ACC112 (cell line): ENCODE data around the gene EPHA3.

Experiments
- H2AFZ ChIP-seq: fragments of 200-600 bp; sonication (generic); one replicate; pipeline ENCODE4 v1.6.0; 2017; ENCODE audit warnings: antibody characterized with exemption, low read length; ENCODE audit not compliant: unreplicated experiment
- H3K27ac ChIP-seq: fragments of 200-600 bp; sonication (generic); 2 replicates; pipeline ENCODE4 v1.5.1; 2014; ENCODE audit warnings: low read depth, mild to moderate bottlenecking, antibody characterized with exemption, low read length, moderate library complexity
- H3K27me3 ChIP-seq: fragments of 200-600 bp; sonication (generic); 2 replicates; pipeline ENCODE4 v1.6.1; 2014; ENCODE audit warnings: mild to moderate bottlenecking, antibody characterized with exemption, low read length, moderate library complexity, mixed read lengths; ENCODE audit not compliant: insufficient read depth
- H3K36me3 ChIP-seq: fragments of 200-600 bp; sonication (generic); 2 replicates; pipeline ENCODE4 v1.6.1; 2016; ENCODE audit warnings: mild to moderate bottlenecking, antibody characterized with exemption, low read length, moderate library complexity, mixed read lengths; ENCODE audit not compliant: insufficient read depth
- H3K4me1 ChIP-seq: fragments of 200-600 bp; sonication (generic); one replicate; pipeline ENCODE4 v1.6.1; 2016; ENCODE audit warnings: low read length, mixed read lengths; ENCODE audit not compliant: insufficient read depth, unreplicated experiment, control insufficient read depth
- H3K4me3 ChIP-seq: fragments of 200-600 bp; sonication (generic); 2 replicates; pipeline ENCODE4 v1.5.1; 2014; ENCODE audit warnings: mild to moderate bottlenecking, low read depth, low read length
- H3K79me2 ChIP-seq: fragments of 200-600 bp; sonication (generic); one replicate; pipeline ENCODE4 v1.6.0; 2016; ENCODE audit warnings: low read length; ENCODE audit not compliant: control insufficient read depth, unreplicated experiment, insufficient read depth

EPHA3 gene

DNA sequence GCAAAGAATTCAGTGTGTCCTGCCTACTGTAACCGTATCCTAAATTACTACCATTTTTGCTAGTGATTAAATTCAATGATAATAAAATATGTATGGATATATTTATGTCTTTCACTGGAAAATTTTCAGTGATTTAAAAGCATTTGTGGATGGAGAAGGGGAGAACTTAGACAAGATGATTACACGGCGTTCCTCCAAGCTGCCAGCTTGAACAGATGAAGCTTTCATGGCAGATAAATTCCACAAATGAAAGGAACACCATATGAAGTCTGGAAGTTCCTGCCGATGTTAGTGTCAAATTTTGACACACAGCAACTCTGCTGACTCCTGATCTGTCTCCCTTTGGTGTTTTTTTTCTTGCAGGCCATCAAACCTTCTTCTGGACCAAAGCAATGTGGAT, 364.7 kb downstream of the EPHA3 start:
- Histone ChIP-seq H3K79me2 (no peaks in the 10 kb centered on the region), H3K4me3 (no peak overlapping the region), H3K27ac (no peak overlapping the region), H3K4me1 (no peaks in the 10 kb centered on the region), H3K27me3 (no peaks in the 10 kb centered on the region), H3K36me3 (no peaks in the 10 kb centered on the region), H2AFZ (no peak overlapping the region)

DNA sequence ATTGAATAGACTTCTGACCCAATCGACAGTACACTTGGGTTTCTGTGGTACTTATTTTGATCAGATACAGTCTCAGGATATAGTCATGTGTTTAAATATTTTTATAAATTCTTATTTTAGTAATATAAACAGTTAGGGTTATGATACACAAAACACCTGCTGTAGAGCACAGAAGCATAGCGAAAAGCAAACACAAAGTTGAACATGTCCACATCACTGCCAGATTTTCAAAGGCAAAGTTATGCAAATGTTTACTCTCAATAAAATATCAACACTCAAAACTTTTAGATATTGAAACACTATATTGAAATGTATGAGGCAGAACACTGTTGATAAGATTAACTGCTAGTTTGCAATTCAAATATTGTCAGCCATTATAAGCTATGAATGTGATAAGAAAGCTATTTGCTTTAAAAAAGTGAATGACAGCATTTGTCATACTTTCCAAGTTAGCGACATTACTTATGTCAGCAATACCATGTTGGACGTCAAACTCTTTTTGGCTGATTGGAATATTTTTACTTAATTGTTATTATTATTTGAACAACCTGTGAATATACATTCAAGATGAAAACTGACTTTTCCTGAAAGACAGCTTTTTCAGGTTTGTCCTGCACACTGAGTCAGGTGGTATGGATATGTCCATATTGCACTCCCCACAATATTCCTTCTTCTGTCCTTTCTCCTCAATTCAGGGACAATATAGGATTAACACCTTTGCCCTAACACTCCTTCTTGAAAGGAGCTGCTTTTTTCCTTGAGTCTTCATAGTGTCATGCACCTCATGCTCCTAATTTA, 367.1 kb downstream of the EPHA3 start:
- no peak overlapping the region for H3K27ac ChIP-seq

DNA sequence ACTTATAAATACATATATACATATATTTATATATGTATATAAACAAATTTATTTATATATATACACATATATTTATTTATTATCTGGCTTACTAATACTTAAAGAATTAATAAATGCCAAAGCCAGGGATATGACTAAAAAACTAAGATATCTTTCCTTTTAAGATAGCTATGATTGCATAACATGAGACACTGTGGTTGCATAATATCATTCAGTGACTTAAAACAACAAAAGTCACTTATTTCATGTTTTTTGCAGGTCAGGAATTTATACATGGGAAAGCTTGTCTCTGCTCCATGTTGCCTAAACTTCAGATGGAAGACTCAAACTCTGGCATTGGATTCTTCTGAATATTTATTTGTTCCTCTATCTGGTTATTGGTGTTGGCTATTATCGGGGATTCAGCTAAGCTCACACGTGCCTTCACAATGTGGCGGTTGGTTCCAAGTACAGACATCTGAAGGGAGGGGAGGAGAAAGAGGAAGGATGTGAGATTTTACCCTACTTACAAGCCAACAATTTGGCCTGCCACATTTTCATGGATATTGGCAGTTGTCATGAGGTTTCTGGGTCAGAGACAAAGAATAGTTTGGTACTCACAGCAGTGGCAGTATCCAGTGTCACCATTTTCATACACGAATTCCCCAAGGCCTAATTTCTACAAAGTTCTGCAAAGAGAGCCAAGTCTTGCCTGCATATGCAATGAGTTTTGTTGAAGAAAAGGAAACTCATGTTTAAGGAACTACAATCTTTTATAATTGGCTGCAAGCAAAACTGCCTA, 381.6 kb downstream of the EPHA3 start:
- Histone ChIP-seq H3K27me3 (no peaks in the 10 kb centered on the region), H3K4me1 (peaks cover 8% of the 10 kb centered on the region), H3K79me2 (no peaks in the 10 kb centered on the region), H3K36me3 (peaks cover 4% of the 10 kb centered on the region; the same call in 1 of the 2 replicates), H3K27ac (no peak overlapping the region), H2AFZ (no peak overlapping the region), H3K4me3 (no peak overlapping the region)

More for the DNA sequence above, 367.1 kb downstream of the EPHA3 start:
- H3K27me3 ChIP-seq = no peaks in the 10 kb centered on the region
- no peaks in the 10 kb centered on the region for H3K4me1 ChIP-seq
- H3K4me3 ChIP-seq = no peak overlapping the region
- no peak overlapping the region for H2AFZ ChIP-seq
- no peaks in the 10 kb centered on the region for H3K36me3 ChIP-seq
- H3K79me2 ChIP-seq = no peaks in the 10 kb centered on the region

DNA sequence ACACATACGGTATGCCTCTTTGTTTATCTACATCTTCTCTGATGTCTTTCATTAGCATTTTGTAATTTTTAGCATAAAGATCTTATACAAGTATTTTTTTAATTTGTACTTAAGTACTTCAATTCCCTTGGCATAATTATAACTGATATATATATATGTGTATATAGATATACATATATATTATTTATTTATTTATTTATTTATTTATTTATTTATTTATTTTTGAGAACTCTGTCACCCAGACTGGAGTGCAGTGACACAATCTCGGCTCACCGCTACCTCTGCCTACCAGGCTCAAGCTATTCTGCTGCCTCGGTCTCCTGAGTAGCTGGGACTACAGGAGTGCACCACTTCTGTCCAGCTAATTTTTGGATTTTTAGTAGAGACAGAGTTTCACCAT, 382.7 kb downstream of the EPHA3 start:
- Histone ChIP-seq H3K27ac (no peak overlapping the region), H3K79me2 (no peaks in the 10 kb centered on the region), H3K36me3 (peaks cover 4% of the 10 kb centered on the region; the same call in 1 of the 2 replicates), H3K4me3 (no peak overlapping the region), H3K27me3 (no peaks in the 10 kb centered on the region), H2AFZ (no peak overlapping the region), H3K4me1 (peaks cover 8% of the 10 kb centered on the region)

DNA sequence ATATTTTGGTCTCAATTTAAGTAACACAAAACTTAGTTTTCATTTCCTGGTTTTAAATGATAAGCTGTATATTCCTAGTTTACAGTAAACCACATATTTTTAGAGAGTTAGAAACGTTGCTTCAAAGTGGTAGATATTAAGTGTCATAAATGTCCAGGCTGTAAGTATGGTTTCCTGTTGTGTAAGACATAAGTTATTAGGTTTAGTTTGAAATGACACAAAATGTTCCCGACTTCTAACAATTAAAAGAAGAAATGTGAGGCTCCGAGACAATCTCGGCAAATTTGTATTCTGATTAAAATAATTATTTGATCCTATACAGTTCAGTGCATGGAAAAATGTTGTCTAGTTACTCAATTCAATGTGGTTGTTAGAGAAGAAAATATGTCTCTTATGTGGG, 387.3 kb downstream of the EPHA3 start:
- no peak overlapping the region for H2AFZ ChIP-seq
- H3K27me3 ChIP-seq = no peaks in the 10 kb centered on the region
- no peaks in the 10 kb centered on the region for H3K79me2 ChIP-seq
- no peak overlapping the region for H3K27ac ChIP-seq
- no peaks in the 10 kb centered on the region for H3K4me1 ChIP-seq
- H3K36me3 ChIP-seq = no peaks in the 10 kb centered on the region
- no peak overlapping the region for H3K4me3 ChIP-seq

DNA sequence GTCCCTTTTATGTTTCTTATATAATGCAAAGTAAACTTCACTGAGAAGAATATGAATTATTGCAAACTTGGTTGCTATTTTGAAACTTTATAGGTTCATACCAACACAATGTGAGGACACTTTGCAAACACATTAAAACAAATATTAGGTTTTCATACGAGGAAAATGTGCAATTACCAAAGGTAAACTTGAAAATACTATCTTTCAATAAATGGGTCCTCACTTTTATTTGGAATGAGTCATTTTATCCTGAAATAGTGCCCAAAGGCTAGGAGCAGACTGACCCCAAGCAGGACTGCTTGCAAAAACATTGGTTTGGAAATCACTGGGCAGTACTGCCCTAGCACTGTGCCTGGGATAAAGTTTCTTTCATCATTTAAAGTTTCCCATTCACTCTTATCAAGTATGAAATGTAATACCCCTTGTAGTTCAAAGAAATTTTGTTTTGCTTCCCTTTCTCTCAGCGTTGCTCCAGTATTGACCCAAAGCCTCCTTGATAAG, 396.5 kb downstream of the EPHA3 start:
- no peak overlapping the region for H2AFZ ChIP-seq
- H3K36me3 ChIP-seq = no peaks in the 10 kb centered on the region

DNA sequence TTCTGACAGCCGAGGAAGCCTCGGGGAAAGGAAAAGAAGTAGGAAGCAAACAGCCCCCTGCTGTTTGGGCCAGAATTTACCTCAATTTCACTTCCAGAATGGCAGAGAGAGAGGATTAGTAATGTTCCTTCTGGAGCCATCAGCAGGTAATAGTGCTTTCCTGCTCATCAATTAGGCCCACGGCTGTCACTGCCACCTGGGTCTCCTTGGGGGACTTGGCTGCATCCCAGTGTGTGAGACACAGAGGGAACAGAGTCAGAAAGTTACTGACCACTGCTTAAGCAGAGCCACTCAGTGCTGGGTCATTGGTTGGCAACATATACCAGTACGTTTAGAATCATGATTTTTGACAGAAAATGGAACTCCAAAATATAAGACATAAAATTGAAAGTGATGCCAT, 397.0 kb downstream of the EPHA3 start:
- H3K4me1 ChIP-seq = no peaks in the 10 kb centered on the region
- no peak overlapping the region for H3K4me3 ChIP-seq
- H3K27ac ChIP-seq = no peak overlapping the region
- no peaks in the 10 kb centered on the region for H3K79me2 ChIP-seq
- H2AFZ ChIP-seq = no peak overlapping the region
- H3K36me3 ChIP-seq = no peaks in the 10 kb centered on the region
- H3K27me3 ChIP-seq = no peaks in the 10 kb centered on the region

More for the DNA sequence above, 396.5 kb downstream of the EPHA3 start:
- Histone ChIP-seq H3K4me1 (no peaks in the 10 kb centered on the region), H3K27me3 (no peaks in the 10 kb centered on the region), H3K27ac (no peak overlapping the region), H3K79me2 (no peaks in the 10 kb centered on the region), H3K4me3 (no peak overlapping the region)

DNA sequence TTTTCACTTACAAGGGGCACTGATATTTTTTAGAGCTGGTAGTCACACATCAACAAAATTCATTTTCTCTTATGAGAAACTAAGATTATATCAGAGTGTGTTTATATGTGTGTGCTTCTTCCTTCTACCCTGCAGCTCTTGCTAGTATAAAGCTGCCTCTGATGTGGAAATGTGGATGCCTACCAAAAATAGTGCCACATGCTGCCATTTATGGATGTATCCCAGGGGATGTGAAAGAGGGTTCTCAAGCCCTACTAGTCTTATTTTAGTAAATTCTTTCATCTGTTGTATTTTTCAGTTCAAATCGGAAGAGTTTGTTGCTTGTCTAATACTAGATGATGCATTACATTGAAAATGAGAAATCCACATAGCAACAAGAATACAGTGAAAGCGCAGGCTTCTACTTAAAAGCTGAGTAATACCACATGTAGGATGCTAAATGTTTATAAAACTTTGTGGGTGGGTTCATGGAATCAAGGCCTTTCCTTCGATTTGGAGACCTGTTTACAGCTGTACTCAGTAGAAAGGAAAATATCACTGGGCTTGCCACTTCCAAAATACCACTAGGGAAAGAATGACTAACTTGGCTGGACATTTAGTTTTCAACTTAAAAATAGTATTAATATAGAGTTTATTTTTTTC, 399.2 kb downstream of the EPHA3 start:
- Histone ChIP-seq H2AFZ (no peak overlapping the region), H3K27ac (no peak overlapping the region), H3K36me3 (no peaks in the 10 kb centered on the region), H3K4me1 (no peaks in the 10 kb centered on the region), H3K4me3 (no peak overlapping the region), H3K27me3 (no peaks in the 10 kb centered on the region), H3K79me2 (no peaks in the 10 kb centered on the region)

DNA sequence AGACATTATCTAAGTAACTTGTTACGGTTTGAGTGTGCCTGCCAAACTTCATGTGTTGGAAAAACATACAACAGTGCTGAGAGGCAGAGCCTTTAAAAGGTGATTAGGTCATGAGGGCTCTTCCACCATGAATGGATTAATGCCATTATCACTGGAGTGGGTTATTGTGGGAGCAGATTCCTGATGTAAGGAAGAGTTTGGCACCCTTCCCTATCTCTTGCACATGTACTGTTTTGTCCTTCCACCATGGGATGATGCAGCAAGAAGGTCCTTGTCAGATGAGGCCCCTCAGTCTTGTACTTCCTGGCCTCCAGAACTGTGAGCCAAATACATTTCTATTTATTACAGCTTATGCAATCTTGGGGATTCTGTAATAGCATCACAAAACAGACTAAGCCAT, 413.9 kb downstream of the EPHA3 start:
- H2AFZ ChIP-seq = no peak overlapping the region

DNA sequence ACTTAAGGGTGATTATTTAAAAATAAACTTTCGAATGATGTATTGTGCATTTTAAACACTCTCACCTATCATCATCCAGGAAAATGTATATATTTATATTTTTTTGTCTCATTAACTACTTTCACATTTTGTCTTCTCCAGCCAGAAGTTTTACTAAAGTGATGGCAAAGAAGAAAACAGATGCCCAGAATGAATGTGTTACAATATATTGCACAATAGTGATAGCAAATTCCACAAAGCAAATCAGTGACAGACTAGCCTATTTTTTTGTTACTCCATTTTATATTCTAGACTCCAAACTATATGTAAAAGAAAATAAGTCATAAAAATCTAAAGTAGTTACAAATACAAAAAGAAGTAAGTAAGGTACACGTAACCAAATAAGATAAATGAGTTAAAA, 414.7 kb downstream of the EPHA3 start:
- Histone ChIP-seq H3K79me2 (no peaks in the 10 kb centered on the region), H3K27me3 (no peaks in the 10 kb centered on the region), H2AFZ (no peak overlapping the region), H3K4me3 (no peak overlapping the region), H3K36me3 (no peaks in the 10 kb centered on the region), H3K4me1 (peaks cover 11% of the 10 kb centered on the region), H3K27ac (peak overlapping the region; percentile 74)

More for the DNA sequence above, 413.9 kb downstream of the EPHA3 start:
- Histone ChIP-seq H3K36me3 (no peaks in the 10 kb centered on the region), H3K79me2 (no peaks in the 10 kb centered on the region), H3K27me3 (no peaks in the 10 kb centered on the region), H3K4me1 (peaks cover 11% of the 10 kb centered on the region), H3K4me3 (no peak overlapping the region), H3K27ac (peak overlapping the region; percentile 74)
